Aorta (tissue), 5 donors: ENCODE data around the gene TGM4. TPM values are rescaled to one million over a fixed set of nuclear protein-coding genes. Genes with fewer than 3 reads are reported as not detected.

Experiments
- ATAC-seq: fragments of 200-7000 bp; cut with Tn5 transposase; one replicate; pipeline ENCODE4 v1.9.1; 2022; ENCODE audit warnings: moderate library complexity; ENCODE audit not compliant: low FRiP score
- DNase-seq, 2 donors: peaks; one replicate each; pipeline ENCODE4 v3.0.0-alpha.2; 2020
- H3K27ac ChIP-seq, 2 donors: one replicate each; pipeline ENCODE4 v1.5.1; 2013; ENCODE audit warnings: low read length in 2 of 2, mild to moderate bottlenecking in 2 of 2, moderate library complexity in 2 of 2, control low read depth in 1 of 2, inconsistent platforms in 1 of 2, low read depth in 1 of 2
- H3K27me3 ChIP-seq, 2 donors: one replicate each; pipeline ENCODE4 v1.6.1; 2013; ENCODE audit warnings: control low read depth in 1 of 2, low read length in 1 of 2, mild to moderate bottlenecking in 1 of 2, moderate library complexity in 1 of 2; ENCODE audit not compliant: insufficient read depth in 2 of 2, control insufficient read depth in 1 of 2
- H3K36me3 ChIP-seq, 2 donors: one replicate each; pipeline ENCODE4 v1.6.1; 2013; ENCODE audit warnings: control low read depth in 1 of 2, low read length in 1 of 2, mild to moderate bottlenecking in 1 of 2; ENCODE audit not compliant: insufficient read depth in 2 of 2, control insufficient read depth in 1 of 2
- H3K4me1 ChIP-seq, 2 donors: one replicate each; pipeline ENCODE4 v1.6.1; 2013; ENCODE audit warnings: low read length in 2 of 2, control low read depth in 1 of 2, mild to moderate bottlenecking in 1 of 2, moderate library complexity in 1 of 2; ENCODE audit not compliant: insufficient read depth in 2 of 2, control insufficient read depth in 1 of 2
- H3K4me3 ChIP-seq, 2 donors: one replicate each; pipeline ENCODE4 v1.5.1; 2013; ENCODE audit warnings: low read length in 2 of 2, control low read depth in 1 of 2, mild to moderate bottlenecking in 1 of 2
- H3K9me3 ChIP-seq: one replicate; pipeline ENCODE4 v1.6.1; 2013; ENCODE audit warnings: mild to moderate bottlenecking, low read length; ENCODE audit not compliant: control insufficient read depth
- WGBS, 2 donors: extraction: QIAGEN DNeasy Blood & Tissue Kit; methylation state at CpG; one replicate each; pipeline ENCODE4 v1.1.7; 2013; 5-methylcytosine and 5-hydroxymethylcytosine counted together
- intact Hi-C, 2 donors: fragments of 100-400 bp; cut with DNase I; formaldehyde crosslinking; loops; one replicate each; pipeline versions ENCODE4 v1.14.2 to v1.15.0; 2022
- polyA plus RNA-seq, 2 donors: library from polyadenylated mRNA; stranded (reverse); fragments of 200-250 nt; gene quantifications; one replicate each; pipeline ENCODE4 v1.2.3, GENCODE V29; 2013
- total RNA-seq, 2 donors: library from RNA; stranded (reverse); fragmentation: NEBNext Ultra II Directional; extraction: Animal tissue kit (Norgen Biotek cat#: 25700); gene quantifications; one replicate each; pipeline ENCODE4 v1.2.1, GENCODE V29; 2021
- donor health status: healthy with polysubstance abuse.
- donor health status: Bipolar disorder and iron deficiency.
- donor health status: DM: no; HTN: no; CAD: no.
- donor health status: DM: no; HTN: no; CAD: no.
- donor health status: DM: yes; HTN: yes; CAD: no.

Gene TGM4
- total and polyA plus RNA-seq, 4 donors = not detected

GRCh38 chr3:44958386-44958785, 84.0 kb downstream of the TGM4 start:
- ATAC-seq (no peak), DNase-seq (no peak)
- peaks cover 0 to 3% of the 10 kb centered on the region in 2 donors for H3K36me3 ChIP-seq
- H3K4me1 ChIP-seq = no peaks in the 10 kb centered on the region
- intact Hi-C loops = no loop called here
- H3K27ac ChIP-seq = no peak overlapping the region
- no peak overlapping the region for H3K4me3 ChIP-seq
- no peaks in the 10 kb centered on the region for H3K27me3 ChIP-seq
- H3K9me3 ChIP-seq = no peaks in the 10 kb centered on the region
- 90 to 93% methylated on average over 7 of the region's 7 CpGs for whole genome bisulfite sequencing, 2 donors

- intact Hi-C loops = no loop called here
- 95% methylated on average over 3 of the region's 3 CpGs for WGBS, 2 donors
- DNase-seq (no peak), ATAC-seq (no peak)
- Histone ChIP-seq H3K4me3 (no peak overlapping the region), H3K9me3 (no peaks in the 10 kb centered on the region), H3K4me1 (no peaks in the 10 kb centered on the region), H3K36me3 (peaks cover 0 to 3% of the 10 kb centered on the region in 2 donors), H3K27me3 (no peaks in the 10 kb centered on the region), H3K27ac (no peak overlapping the region)
Measured at GRCh38 chr3:44960387-44961026, 86.1 kb downstream of the TGM4 start.

GRCh38 chr3:44961888-44962287, 87.5 kb downstream of the TGM4 start:
- no peak overlapping the region for H3K27ac ChIP-seq
- DNase-seq = no peak
- 96 to 97% methylated on average over 3 of the region's 3 CpGs for WGBS, 2 donors

GRCh38 chr3:44962621-44963393, 88.4 kb downstream of the TGM4 start:
- no peak overlapping the region for H3K4me3 ChIP-seq
- no peak for ATAC-seq

More at GRCh38 chr3:44961888-44962287, 87.5 kb downstream of the TGM4 start:
- no peaks in the 10 kb centered on the region for H3K4me1 ChIP-seq
- peaks cover 0 to 3% of the 10 kb centered on the region in 2 donors for H3K36me3 ChIP-seq
- no peak overlapping the region for H3K4me3 ChIP-seq
- H3K27me3 ChIP-seq = no peaks in the 10 kb centered on the region
- H3K9me3 ChIP-seq = no peaks in the 10 kb centered on the region
- ATAC-seq = no peak
- intact Hi-C loops = no loop called here

GRCh38 chr3:44963571-44964325, 89.3 kb downstream of the TGM4 start:
- no peak overlapping the region for H3K27ac ChIP-seq
- 79 to 86% methylated on average over 4 of the region's 4 CpGs for WGBS, 2 donors
- DNase-seq (peak in 1 of 2 donors; percentile 33), ATAC-seq (no peak)
- no peaks in the 10 kb centered on the region for H3K27me3 ChIP-seq
- H3K36me3 ChIP-seq = no peaks in the 10 kb centered on the region
- intact Hi-C loops = no loop called here
- no peaks in the 10 kb centered on the region for H3K9me3 ChIP-seq
- H3K4me3 ChIP-seq = no peak overlapping the region
- no peaks in the 10 kb centered on the region for H3K4me1 ChIP-seq

More at GRCh38 chr3:44962621-44963393, 88.4 kb downstream of the TGM4 start:
- intact Hi-C loops = no loop called here
- Histone ChIP-seq H3K36me3 (peaks cover 0 to 3% of the 10 kb centered on the region in 2 donors), H3K4me1 (no peaks in the 10 kb centered on the region), H3K27me3 (no peaks in the 10 kb centered on the region), H3K27ac (no peak overlapping the region), H3K9me3 (no peaks in the 10 kb centered on the region)
- WGBS, 2 donors = 93 to 94% methylated on average over 6 of the region's 6 CpGs
- no peak for DNase-seq

Other genes starting within 250 kb of the TGM4 start
- gene ZNF197, start 249.6 kb upstream of the TGM4 start, total RNA-seq = 10 to 100 TPM; 15.2 to 20.3 TPM
- 1 to 10 TPM; 6.9 to 8.0 TPM for gene ZNF197, start 249.6 kb upstream of the TGM4 start, polyA plus RNA-seq
- 10 to 100 TPM in 1 of 2 donors, 1 to 10 TPM in 1; 7.8 to 12.8 TPM for gene ZNF35, start 225.9 kb upstream of the TGM4 start, total RNA-seq
- gene ZNF35, start 225.9 kb upstream of the TGM4 start, polyA plus RNA-seq = 1 to 10 TPM; 3.6 to 4.6 TPM
- gene ZNF502, start 161.9 kb upstream of the TGM4 start, total RNA-seq = 1 to 10 TPM; 5.1 to 5.9 TPM
- gene ZNF502, start 161.9 kb upstream of the TGM4 start, polyA plus RNA-seq = 1 to 10 TPM; 2.5 to 5.4 TPM
- 1 to 10 TPM; 4.6 to 7.3 TPM for gene ZNF501, start 145.0 kb upstream of the TGM4 start, total RNA-seq
- gene ZNF501, start 145.0 kb upstream of the TGM4 start, polyA plus RNA-seq = 1 to 10 TPM; 3.5 to 7.4 TPM
- gene KIAA1143, start 113.0 kb upstream of the TGM4 start, total RNA-seq = 10 to 100 TPM; 21.3 to 33.0 TPM
- gene KIAA1143, start 113.0 kb upstream of the TGM4 start, polyA plus RNA-seq = 10 to 100 TPM; 10.3 to 12.5 TPM
- under 1 TPM; 0.49 to 0.93 TPM for gene KIF15, start 112.8 kb upstream of the TGM4 start, total RNA-seq
- gene KIF15, start 112.8 kb upstream of the TGM4 start, polyA plus RNA-seq = 1 to 10 TPM in 1 of 2 donors, under 1 TPM in 1; 0.92 to 2.1 TPM
- gene TMEM42, start 12.7 kb upstream of the TGM4 start, total RNA-seq = 10 to 100 TPM in 1 of 2 donors, 1 to 10 TPM in 1; 7.9 to 10.6 TPM
- 10 to 100 TPM; 14.1 to 19.1 TPM for gene TMEM42, start 12.7 kb upstream of the TGM4 start, polyA plus RNA-seq
- gene ZDHHC3, start 101.6 kb downstream of the TGM4 start, total RNA-seq = 10 to 100 TPM; 60.5 to 62.2 TPM
- gene ZDHHC3, start 101.6 kb downstream of the TGM4 start, polyA plus RNA-seq = 10 to 100 TPM; 44.8 to 49.5 TPM
- 10 to 100 TPM; 30.7 to 31.2 TPM for gene EXOSC7, start 101.6 kb downstream of the TGM4 start, total RNA-seq
- 10 to 100 TPM; 15.8 to 28.9 TPM for gene EXOSC7, start 101.6 kb downstream of the TGM4 start, polyA plus RNA-seq
- gene CLEC3B, start 151.7 kb downstream of the TGM4 start, total RNA-seq = 100 to 1,000 TPM in 1 of 2 donors, 10 to 100 TPM in 1; 96.9 to 109 TPM
- 100 to 1,000 TPM in 1 of 2 donors, 10 to 100 TPM in 1; 69.1 to 177 TPM for gene CLEC3B, start 151.7 kb downstream of the TGM4 start, polyA plus RNA-seq